HL-60 (cell line): ENCODE results near the gene HDAC9.
"Not testable (repeated sequence)": the region's sequence is repeated elsewhere in the genome, so short reads cannot be mapped to it uniquely, and the experiment has no call there.

Experiments used
- DNase-seq, 2 experiments: peaks; one replicate each; pipeline ENCODE4 v3.0.0-alpha.2; 2010 to 2020; ENCODE audit warnings: low read depth in 1 of 2, low spot score in 1 of 2
- H3K27ac ChIP-seq: fragments of 250-450 bp; sonication (Bioruptor Pico); replicated peaks from 2 replicates; pipeline ENCODE4 v1.5.1; 2020; ENCODE audit warnings: mild to moderate bottlenecking, moderate library complexity
- H3K27me3 ChIP-seq: fragments of 250-450 bp; sonication (Bioruptor Pico); 2 replicates; pipeline ENCODE4 v1.5.1; 2021; ENCODE audit warnings: mild to moderate bottlenecking, moderate library complexity; ENCODE audit not compliant: insufficient read depth, poor library complexity, severe bottlenecking
- H3K4me3 ChIP-seq: replicated peaks from 2 replicates; pipeline ENCODE4 v1.5.1; 2011; ENCODE audit warnings: mild to moderate bottlenecking, control low read depth, low read length; ENCODE audit not compliant: insufficient read depth
- GABPA ChIP-seq: IDR thresholded peaks from 2 replicates; pipeline ENCODE4 v1.6.1; 2012; ENCODE audit warnings: low read depth
- POLR2AphosphoS5 ChIP-seq: IDR thresholded peaks from 2 replicates; pipeline ENCODE4 v1.6.1; 2012; ENCODE audit warnings: low read depth
- SPI1 ChIP-seq: IDR thresholded peaks from 2 replicates; pipeline ENCODE4 v1.6.1; 2012; ENCODE audit warnings: low read depth, mild to moderate bottlenecking, borderline replicate concordance
- TF ChIP-seq, protein P1 (sequence below): IDR thresholded peaks from one replicate; pipeline ENCODE4 v1.5.1; 2011; ENCODE audit warnings: low read length, control low read depth, inconsistent platforms; ENCODE audit not compliant: insufficient read depth
- TF ChIP-seq, protein P2 (sequence below): IDR thresholded peaks from 2 replicates; pipeline ENCODE4 v1.6.1; 2012; ENCODE audit warnings: low read depth; ENCODE audit not compliant: insufficient replicate concordance

The HDAC9 gene

GRCh38 chr7:19030281-19030680 lies 534.7 kb downstream of the HDAC9 start:
- no peak for TF ChIP-seq GABPA
- TF ChIP-seq, protein P1, sequence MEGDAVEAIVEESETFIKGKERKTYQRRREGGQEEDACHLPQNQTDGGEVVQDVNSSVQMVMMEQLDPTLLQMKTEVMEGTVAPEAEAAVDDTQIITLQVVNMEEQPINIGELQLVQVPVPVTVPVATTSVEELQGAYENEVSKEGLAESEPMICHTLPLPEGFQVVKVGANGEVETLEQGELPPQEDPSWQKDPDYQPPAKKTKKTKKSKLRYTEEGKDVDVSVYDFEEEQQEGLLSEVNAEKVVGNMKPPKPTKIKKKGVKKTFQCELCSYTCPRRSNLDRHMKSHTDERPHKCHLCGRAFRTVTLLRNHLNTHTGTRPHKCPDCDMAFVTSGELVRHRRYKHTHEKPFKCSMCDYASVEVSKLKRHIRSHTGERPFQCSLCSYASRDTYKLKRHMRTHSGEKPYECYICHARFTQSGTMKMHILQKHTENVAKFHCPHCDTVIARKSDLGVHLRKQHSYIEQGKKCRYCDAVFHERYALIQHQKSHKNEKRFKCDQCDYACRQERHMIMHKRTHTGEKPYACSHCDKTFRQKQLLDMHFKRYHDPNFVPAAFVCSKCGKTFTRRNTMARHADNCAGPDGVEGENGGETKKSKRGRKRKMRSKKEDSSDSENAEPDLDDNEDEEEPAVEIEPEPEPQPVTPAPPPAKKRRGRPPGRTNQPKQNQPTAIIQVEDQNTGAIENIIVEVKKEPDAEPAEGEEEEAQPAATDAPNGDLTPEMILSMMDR = no peak
- TF ChIP-seq POLR2AphosphoS5 = no peak
- TF ChIP-seq, protein P2, sequence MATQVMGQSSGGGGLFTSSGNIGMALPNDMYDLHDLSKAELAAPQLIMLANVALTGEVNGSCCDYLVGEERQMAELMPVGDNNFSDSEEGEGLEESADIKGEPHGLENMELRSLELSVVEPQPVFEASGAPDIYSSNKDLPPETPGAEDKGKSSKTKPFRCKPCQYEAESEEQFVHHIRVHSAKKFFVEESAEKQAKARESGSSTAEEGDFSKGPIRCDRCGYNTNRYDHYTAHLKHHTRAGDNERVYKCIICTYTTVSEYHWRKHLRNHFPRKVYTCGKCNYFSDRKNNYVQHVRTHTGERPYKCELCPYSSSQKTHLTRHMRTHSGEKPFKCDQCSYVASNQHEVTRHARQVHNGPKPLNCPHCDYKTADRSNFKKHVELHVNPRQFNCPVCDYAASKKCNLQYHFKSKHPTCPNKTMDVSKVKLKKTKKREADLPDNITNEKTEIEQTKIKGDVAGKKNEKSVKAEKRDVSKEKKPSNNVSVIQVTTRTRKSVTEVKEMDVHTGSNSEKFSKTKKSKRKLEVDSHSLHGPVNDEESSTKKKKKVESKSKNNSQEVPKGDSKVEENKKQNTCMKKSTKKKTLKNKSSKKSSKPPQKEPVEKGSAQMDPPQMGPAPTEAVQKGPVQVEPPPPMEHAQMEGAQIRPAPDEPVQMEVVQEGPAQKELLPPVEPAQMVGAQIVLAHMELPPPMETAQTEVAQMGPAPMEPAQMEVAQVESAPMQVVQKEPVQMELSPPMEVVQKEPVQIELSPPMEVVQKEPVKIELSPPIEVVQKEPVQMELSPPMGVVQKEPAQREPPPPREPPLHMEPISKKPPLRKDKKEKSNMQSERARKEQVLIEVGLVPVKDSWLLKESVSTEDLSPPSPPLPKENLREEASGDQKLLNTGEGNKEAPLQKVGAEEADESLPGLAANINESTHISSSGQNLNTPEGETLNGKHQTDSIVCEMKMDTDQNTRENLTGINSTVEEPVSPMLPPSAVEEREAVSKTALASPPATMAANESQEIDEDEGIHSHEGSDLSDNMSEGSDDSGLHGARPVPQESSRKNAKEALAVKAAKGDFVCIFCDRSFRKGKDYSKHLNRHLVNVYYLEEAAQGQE = no peak
- no peak for TF ChIP-seq SPI1
- H3K27me3 ChIP-seq = no peaks in the 10 kb centered on the region
- H3K4me3 ChIP-seq = no peak overlapping the region
- no peak for DNase-seq
- no peak overlapping the region for H3K27ac ChIP-seq

DNA sequence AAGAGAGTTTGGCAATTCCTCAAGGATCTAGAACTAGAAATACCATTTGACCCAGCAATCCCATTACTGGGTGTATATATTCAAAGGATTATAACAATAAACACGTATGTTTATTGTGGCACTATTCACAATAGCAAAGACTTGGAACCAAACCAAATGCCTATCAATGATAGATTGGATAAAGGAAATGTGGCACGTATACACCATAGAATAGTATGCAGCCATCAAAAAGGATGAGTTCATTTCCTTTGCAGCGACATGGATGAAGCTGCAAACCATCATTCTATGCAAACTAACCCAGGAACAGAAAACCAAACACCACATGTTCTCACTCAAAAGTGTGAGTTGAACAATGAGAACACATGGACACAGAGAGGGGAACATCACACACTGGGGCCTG lies 537.4 kb downstream of the HDAC9 start:
- not testable (repeated sequence) for H3K27me3 ChIP-seq, H3K27ac ChIP-seq, DNase-seq, H3K4me3 ChIP-seq

DNA sequence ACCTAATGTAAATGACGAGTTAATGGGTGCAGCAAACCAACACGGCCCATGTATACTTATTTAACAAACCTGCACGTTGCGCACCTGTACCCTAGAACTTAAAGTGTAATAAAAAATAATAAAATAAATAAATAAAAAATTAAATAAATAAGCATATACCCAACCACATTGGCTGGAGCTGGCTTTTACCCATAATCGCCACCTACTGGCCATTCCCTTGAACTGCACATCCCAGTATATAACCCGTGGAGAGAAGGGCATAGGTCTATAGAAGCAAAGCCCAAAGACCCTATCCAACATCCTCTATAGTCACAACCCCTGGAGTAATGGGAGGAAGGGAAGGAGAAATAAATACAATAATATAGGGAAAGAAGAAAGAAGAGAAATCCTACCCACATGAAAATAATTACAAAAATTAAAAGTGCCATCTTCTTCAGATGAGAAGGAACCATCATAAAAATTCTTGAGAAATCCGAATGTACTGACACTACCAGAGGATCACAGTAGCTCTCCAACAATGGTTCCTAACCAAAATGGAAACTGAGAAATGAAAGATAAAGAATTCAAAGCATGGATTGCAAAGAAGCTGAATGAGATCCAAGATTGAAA lies 556.3 kb downstream of the HDAC9 start:
- Histone ChIP-seq H3K27ac (no peak overlapping the region), H3K27me3 (no peaks in the 10 kb centered on the region), H3K4me3 (no peak overlapping the region)
- TF ChIP-seq, protein P2 = no peak
- TF ChIP-seq, protein P1 = peak; percentile 60
- DNase-seq = peak; percentile 4 to 6
